ENCODE measurements around the gene TMEM128. TPM values are rescaled to one million over a fixed set of nuclear protein-coding genes. Genes with fewer than 3 reads are reported as not detected.
"Not testable (repeated sequence)": the region's sequence is repeated elsewhere in the genome, so short reads cannot be mapped to it uniquely, and the experiment has no call there.

Gene TMEM128
- total RNA-seq, 4 donors from 2014 or later: 9.4 to 27.3 (median 15.3) TPM

- DNase-seq (ENCODE audit: low spot score) (no peak), ATAC-seq (ENCODE audit: low FRiP score) (no peak)
- TF ChIP-seq CTCF (IDR thresholded peaks at IDR 0.05): no peak
These were observed 8.8 kb upstream of the TMEM128 start for GRCh38 chr4:4256799-4257198.

- ATAC-seq (ENCODE audit: low FRiP score): no peak
- TF ChIP-seq CTCF (IDR thresholded peaks at IDR 0.05): no peak
- DNase-seq (ENCODE audit: low spot score): no peak
These were observed 6.6 kb upstream of the TMEM128 start for GRCh38 chr4:4254666-4255065.

GRCh38 chr4:4254199-4254598, 6.2 kb upstream of the TMEM128 start:
- no peak for TF ChIP-seq CTCF (IDR thresholded peaks at IDR 0.05)
- no peak for DNase-seq (ENCODE audit: low spot score)
- ATAC-seq (ENCODE audit: low FRiP score): no peak

GRCh38 chr4:4249866-4250265, 1.8 kb upstream of the TMEM128 start:
- no peak for DNase-seq (ENCODE audit: low spot score)
- ATAC-seq (ENCODE audit: low FRiP score): no peak

GRCh38 chr4:4249342-4249741, 1.3 kb upstream of the TMEM128 start:
- not testable (repeated sequence) for DNase-seq (ENCODE audit: low spot score); ATAC-seq (ENCODE audit: low FRiP score)

More at GRCh38 chr4:4249866-4250265, 1.8 kb upstream of the TMEM128 start:
- TF ChIP-seq CTCF (IDR thresholded peaks at IDR 0.05): no peak

GRCh38 chr4:4248885-4249203, 821 bp upstream of the TMEM128 start:
- no peak for TF ChIP-seq CTCF (IDR thresholded peaks at IDR 0.05)
- ATAC-seq (ENCODE audit: low FRiP score): no peak

GRCh38 chr4:4247696-4248028, 361 bp downstream of the TMEM128 start:
- DNase-seq (ENCODE audit: low spot score) (no peak), ATAC-seq (ENCODE audit: low FRiP score) (no peak)
- TF ChIP-seq CTCF (IDR thresholded peaks at IDR 0.05): no peak

More at GRCh38 chr4:4248885-4249203, 821 bp upstream of the TMEM128 start:
- no peak for DNase-seq (ENCODE audit: low spot score)

- ATAC-seq (ENCODE audit: low FRiP score) (no peak), DNase-seq (ENCODE audit: low spot score) (no peak)
- no peak for TF ChIP-seq CTCF (IDR thresholded peaks at IDR 0.05)
These were observed 2.9 kb downstream of the TMEM128 start for GRCh38 chr4:4245172-4245571.

- not testable (repeated sequence) for DNase-seq (ENCODE audit: low spot score); ATAC-seq (ENCODE audit: low FRiP score)
These were observed 8.5 kb downstream of the TMEM128 start for GRCh38 chr4:4239551-4239950.
